Activated B cell treated with CpG ODN at 0.5 μM for 24 hours (primary cell): ENCODE measurements around the gene FOXJ2. TPM values are rescaled to one million over a fixed set of nuclear protein-coding genes. Genes with fewer than 3 reads are reported as not detected.
A peak's percentile ranks its signal among the peaks of the same experiment; 100 is the strongest.

Experiments
- ATAC-seq: fragments of 200-7000 bp; cut with Tn5 transposase; one replicate; pipeline ENCODE4 v1.10.0; 2021; ENCODE audit warnings: low read depth, mild to moderate bottlenecking, moderate library complexity
- CTCF ChIA-PET: fragments of 350-600 bp; sonication (Branson Sonifier 250); formaldehyde crosslinking; loops from one replicate; lab custom pipeline; 2021; ENCODE audit warnings: antibody characterized with exemption; lab: Charles Lee
- POLR2A ChIA-PET: fragments of 350-600 bp; sonication (Branson Sonifier 250); formaldehyde crosslinking; loops from one replicate; lab custom pipeline; 2021; ENCODE audit warnings: antibody characterized with exemption; lab: Charles Lee
- DNase-seq: peaks from one replicate; pipeline ENCODE4 v3.0.0; 2022
- H3K27ac Mint-ChIP-seq: one replicate; pipeline ENCODE4 v1.8.0; 2020; ENCODE audit warnings: mixed read lengths
- H3K27me3 Mint-ChIP-seq: one replicate; pipeline ENCODE4 v1.8.0; 2021; ENCODE audit warnings: mixed read lengths
- H3K36me3 Mint-ChIP-seq: one replicate; pipeline ENCODE4 v1.8.0; 2021; ENCODE audit warnings: low read depth, mixed read lengths
- H3K4me1 Mint-ChIP-seq: one replicate; pipeline ENCODE4 v1.8.0; 2021; ENCODE audit warnings: mixed read lengths
- H3K4me3 Mint-ChIP-seq: one replicate; pipeline ENCODE4 v1.8.0; 2020; ENCODE audit warnings: mild to moderate bottlenecking, mixed read lengths
- H3K9me3 Mint-ChIP-seq: one replicate; pipeline ENCODE4 v1.8.0; 2020; ENCODE audit warnings: mixed read lengths
- CTCF ChIP-seq: fragments of 200-600 bp; IDR thresholded peaks from one replicate; pipeline ENCODE4 v1.8.0; 2022; ENCODE audit warnings: antibody characterized with exemption, mild to moderate bottlenecking
- intact Hi-C: fragments of 100-400 bp; cut with micrococcal nuclease; formaldehyde crosslinking; loops from one replicate; pipeline ENCODE4 v1.15.1; 2024
- total RNA-seq: library from RNA; stranded (reverse); gene quantifications from 2 replicates; pipeline ENCODE4 v1.2.3, GENCODE V29; 2022

The FOXJ2 gene
- total RNA-seq, 1 donor from 2014 or later, result 13.6 TPM

- intact Hi-C loops, result loop anchor here (1.0 to 2.0 kb wide), 3 partner anchors 13 to 191 kb away; partner anchors contain the start of gene FOXJ2
- Mint-ChIP-seq H3K4me3 (no peak overlapping the region), H3K27ac (no peak overlapping the region), H3K36me3 (peaks cover 85% of the 10 kb centered on the region), H3K9me3 (no peaks in the 10 kb centered on the region), H3K4me1 (peaks cover 16% of the 10 kb centered on the region), H3K27me3 (no peaks in the 10 kb centered on the region)
- POLR2A ChIA-PET, result interaction anchor here (1.1 kb wide), 1 partner anchor 35 kb away, joined by 3 read pairs; no protein-coding TSS in a partner anchor
- peak; percentile 70 for TF ChIP-seq CTCF
- ATAC-seq, result peak; percentile 74
- DNase-seq, result peak; percentile 60
- CTCF ChIA-PET, result interaction anchor here (0.6 to 4.7 kb wide), 11 partner anchors 10 to 350 kb away, joined by 3 to 53 read pairs (median 6); partner anchors contain the start of gene FOXJ2
Observed at GRCh38 chr12:8045952-8046944, 13.7 kb downstream of the FOXJ2 start.

GRCh38 chr12:8047842-8048241, 15.3 kb downstream of the FOXJ2 start:
- Mint-ChIP-seq H3K4me3 (no peak overlapping the region), H3K27ac (no peak overlapping the region), H3K27me3 (no peaks in the 10 kb centered on the region), H3K4me1 (peaks cover 20% of the 10 kb centered on the region), H3K9me3 (no peaks in the 10 kb centered on the region), H3K36me3 (peaks cover 85% of the 10 kb centered on the region)
- DNase-seq (no peak), ATAC-seq (no peak)
- intact Hi-C loops, result loop anchor here (2.0 kb wide), 1 partner anchor 15 kb away; the partner anchor contains the start of gene FOXJ2
- TF ChIP-seq CTCF, result no peak
- ChIA-PET CTCF (interaction anchor here (4.7 kb wide), 1 partner anchor 32 kb away, joined by 53 read pairs; no protein-coding TSS in a partner anchor), POLR2A (no interaction called here)

- CTCF ChIA-PET, result no interaction called here
- Mint-ChIP-seq H3K27ac (no peak overlapping the region), H3K4me1 (peaks cover 20% of the 10 kb centered on the region), H3K27me3 (no peaks in the 10 kb centered on the region), H3K36me3 (peaks cover 86% of the 10 kb centered on the region), H3K4me3 (no peak overlapping the region), H3K9me3 (no peaks in the 10 kb centered on the region)
- DNase-seq (no peak), ATAC-seq (no peak)
- intact Hi-C loops, result no loop called here
- TF ChIP-seq CTCF, result no peak
- POLR2A ChIA-PET, result no interaction called here
Observed at GRCh38 chr12:8048906-8049305, 16.4 kb downstream of the FOXJ2 start.

GRCh38 chr12:8050600-8051250, 18.2 kb downstream of the FOXJ2 start:
- Mint-ChIP-seq H3K4me1 (peaks cover 20% of the 10 kb centered on the region), H3K27me3 (no peaks in the 10 kb centered on the region), H3K4me3 (no peak overlapping the region), H3K27ac (peak overlapping the region; percentile 14), H3K9me3 (no peaks in the 10 kb centered on the region), H3K36me3 (peaks cover 90% of the 10 kb centered on the region)
- no peak for TF ChIP-seq CTCF
- DNase-seq (no peak), ATAC-seq (no peak)
- POLR2A ChIA-PET, result interaction anchor here (0.6 kb wide), 1 partner anchor 18 kb away, joined by 3 read pairs; no protein-coding TSS in a partner anchor
- intact Hi-C loops, result no loop called here
- CTCF ChIA-PET, result interaction anchor here (3.0 kb wide), 1 partner anchor 27 kb away, joined by 9 read pairs; no protein-coding TSS in a partner anchor
